Tracheal epithelial cell (primary cell): Measurements from ENCODE around the gene FUT9. TPM values are rescaled to one million over a fixed set of nuclear protein-coding genes. Genes with fewer than 3 reads are reported as not detected.

Source experiments
- total RNA-seq: library from RNA; depleted of rRNA; stranded (reverse); fragments of >200 nt; gene quantifications from 2 replicates; pipeline ENCODE4 v1.2.1, GENCODE V29; 2014

The FUT9 gene
- total RNA-seq = not detected in 2 replicates

GRCh38 chr6:96015518-96016333 lies at the start of gene FUT9:
TSS of gene FUT9 (plus strand) at chr6:96015974. CDS start at chr6:96203156, 187,182 bp downstream.

